H1 (cell line): ENCODE measurements around the gene STK32C. TPM values are rescaled to one million over a fixed set of nuclear protein-coding genes. Genes with fewer than 3 reads are reported as not detected.
"Not testable (repeated sequence)": the region's sequence is repeated elsewhere in the genome, so short reads cannot be mapped to it uniquely, and the experiment has no call there.

ENCODE experiments used
- CTCF ChIA-PET: fragments of 300-600 bp; sonication (Branson Sonifier 250); formaldehyde crosslinking; loops from one replicate; lab custom pipeline; 2021; ENCODE audit not compliant: partially characterized antibody; lab: Charles Lee
- POLR2A ChIA-PET: fragments of 300-600 bp; sonication (Branson Sonifier 250); formaldehyde crosslinking; loops from one replicate; lab custom pipeline; 2021; ENCODE audit warnings: inconsistent platforms; ENCODE audit not compliant: partially characterized antibody; lab: Charles Lee
- DNase-seq, 2 experiments: peaks; one replicate each; pipeline versions ENCODE4 v3.0.0 to v3.0.0-alpha.2; 2010 to 2022; ENCODE audit warnings: low spot score in 2 of 2, low read depth in 1 of 2, mixed read lengths in 1 of 2
- FAIRE-seq: peaks from 2 replicates; lab custom pipeline; 2011; peaks lifted over from hg19 to GRCh38; lab: Jason Lieb, UNC
- H2AFZ ChIP-seq: 2 replicates; pipeline ENCODE4 v1.8.1; 2012; ENCODE audit warnings: low read length, inconsistent platforms
- H2AK5ac ChIP-seq: 2 replicates; pipeline ENCODE4 v1.6.1; 2013; ENCODE audit warnings: low read depth, low read length
- H2BK120ac ChIP-seq: replicated peaks from 2 replicates; pipeline ENCODE3; 2013; ENCODE audit warnings: low read depth, low read length, inconsistent platforms
- H2BK12ac ChIP-seq: 2 replicates; pipeline ENCODE4 v1.6.1; 2013; ENCODE audit warnings: low read depth, low read length
- H2BK15ac ChIP-seq: 2 replicates; pipeline ENCODE4 v1.6.1; 2013; ENCODE audit warnings: low read length
- H2BK20ac ChIP-seq: 2 replicates; pipeline ENCODE4 v1.6.1; 2013; ENCODE audit warnings: low read length
- H2BK5ac ChIP-seq: 2 replicates; pipeline ENCODE4 v1.6.1; 2013; ENCODE audit warnings: low read depth, low read length
- H3K14ac ChIP-seq: 2 replicates; pipeline ENCODE4 v1.6.1; 2013; ENCODE audit warnings: inconsistent platforms; ENCODE audit not compliant: insufficient read length
- H3K18ac ChIP-seq: 2 replicates; pipeline ENCODE4 v1.6.1; 2013; ENCODE audit warnings: low read length; ENCODE audit errors: extremely low read depth
- H3K23ac ChIP-seq: 2 replicates; pipeline ENCODE4 v1.6.1; 2013; ENCODE audit warnings: inconsistent platforms; ENCODE audit not compliant: insufficient read length
- H3K23me2 ChIP-seq: 2 replicates; pipeline ENCODE4 v1.6.1; 2013; ENCODE audit warnings: low read depth, low read length
- H3K27ac ChIP-seq: 2 replicates; pipeline ENCODE4 v1.6.1; 2011; ENCODE audit warnings: low read depth, low read length, inconsistent platforms
- H3K27me3 ChIP-seq, 4 experiments: replicated peaks in 1 of 4; 1 replicate in 1 of 4; 2 replicates in 3 of 4; pipeline versions ENCODE4 v1.6.1 to v1.8.1; 2011 to 2013; ENCODE audit warnings: low read length in 3 of 4, mild to moderate bottlenecking in 3 of 4, inconsistent platforms in 2 of 4, mixed read lengths in 2 of 4, moderate library complexity in 1 of 4; ENCODE audit not compliant: control insufficient read depth in 3 of 4, insufficient read depth in 3 of 4; ENCODE audit errors: extremely low read depth in 1 of 4
- H3K36me3 ChIP-seq, 4 experiments: 2 replicates each; pipeline versions ENCODE4 v1.6.1 to v1.8.1; 2011 to 2013; ENCODE audit warnings: mild to moderate bottlenecking in 4 of 4, low read length in 3 of 4, moderate library complexity in 2 of 4, control low read depth in 1 of 4, inconsistent platforms in 1 of 4; ENCODE audit not compliant: insufficient read depth in 4 of 4, control insufficient read depth in 2 of 4
- H3K4ac ChIP-seq: replicated peaks from 2 replicates; pipeline ENCODE3; 2013; ENCODE audit warnings: low read length, low read depth, mixed read lengths, inconsistent platforms; ENCODE audit not compliant: insufficient read length
- H3K4me1 ChIP-seq, 4 experiments: replicated peaks in 1 of 4; 1 replicate in 1 of 4; 2 replicates in 3 of 4; pipeline versions ENCODE4 v1.6.1 to v1.8.1; 2011 to 2013; ENCODE audit warnings: low read length in 3 of 4, inconsistent platforms in 2 of 4, mixed read lengths in 1 of 4; ENCODE audit not compliant: insufficient read depth in 4 of 4, control insufficient read depth in 3 of 4
- H3K4me2 ChIP-seq, 2 experiments: 2 replicates each; pipeline versions ENCODE4 v1.6.1 to v1.8.1; 2011 to 2013; ENCODE audit warnings: low read depth in 2 of 2, low read length in 2 of 2, control low read depth in 1 of 2, inconsistent platforms in 1 of 2, mild to moderate bottlenecking in 1 of 2; ENCODE audit not compliant: insufficient read depth in 1 of 2
- H3K4me3 ChIP-seq, 4 experiments: fragments of 200-600, 300-600 bp in 1 of 4; sonication (generic), shearing (Covaris generic), sonication (Bioruptor Twin) in 1 of 4; 2 replicates each; pipeline versions ENCODE4 v1.5.1 to v1.8.1; 2011 to 2016; ENCODE audit warnings: low read length in 4 of 4, low read depth in 3 of 4, control low read depth in 2 of 4, inconsistent platforms in 2 of 4, mild to moderate bottlenecking in 2 of 4, mixed read lengths in 1 of 4, moderate library complexity in 1 of 4; ENCODE audit not compliant: insufficient read depth in 2 of 4; ENCODE audit errors: extremely low read depth in 1 of 4
- H3K56ac ChIP-seq: replicated peaks from 2 replicates; pipeline ENCODE3; 2013; ENCODE audit warnings: low read depth, mild to moderate bottlenecking, mixed read lengths, low read length, inconsistent platforms; ENCODE audit not compliant: insufficient read length
- H3K79me1 ChIP-seq: 2 replicates; pipeline ENCODE4 v1.6.1; 2013; ENCODE audit warnings: low read depth, low read length, control low read depth
- H3K79me2 ChIP-seq, 2 experiments: 2 replicates each; pipeline versions ENCODE4 v1.6.1 to v1.8.1; 2012 to 2013; ENCODE audit warnings: low read length in 2 of 2, mild to moderate bottlenecking in 2 of 2, inconsistent platforms in 1 of 2; ENCODE audit not compliant: insufficient read depth in 2 of 2, control insufficient read depth in 1 of 2
- H3K9ac ChIP-seq, 4 experiments: replicated peaks in 1 of 4; 1 replicate in 1 of 4; 2 replicates in 3 of 4; pipeline versions ENCODE4 v1.6.1 to v1.8.1; 2011 to 2013; ENCODE audit warnings: low read depth in 3 of 4, low read length in 3 of 4, control low read depth in 2 of 4, mild to moderate bottlenecking in 2 of 4, moderate library complexity in 2 of 4, inconsistent platforms in 1 of 4; ENCODE audit errors: extremely low read depth in 1 of 4
- H3K9me3 ChIP-seq, 2 experiments: 2 replicates each; pipeline versions ENCODE4 v1.6.1 to v1.8.1; 2012 to 2013; ENCODE audit warnings: mild to moderate bottlenecking in 2 of 2, moderate library complexity in 2 of 2, control low read depth in 1 of 2, inconsistent platforms in 1 of 2, low read depth in 1 of 2, low read length in 1 of 2, mixed read lengths in 1 of 2; ENCODE audit not compliant: insufficient read depth in 2 of 2
- H4K20me1 ChIP-seq, 2 experiments: replicated peaks in 1 of 2; 2 replicates each; pipeline versions ENCODE3 to v1.8.1; 2011 to 2013; ENCODE audit warnings: inconsistent platforms in 2 of 2, low read length in 2 of 2, mild to moderate bottlenecking in 1 of 2; ENCODE audit not compliant: insufficient read depth in 2 of 2, control insufficient read depth in 1 of 2
- H4K5ac ChIP-seq: 2 replicates; pipeline ENCODE4 v1.6.1; 2013; ENCODE audit warnings: low read length, low read depth, mixed read lengths, inconsistent platforms; ENCODE audit not compliant: insufficient read length
- H4K8ac ChIP-seq: 2 replicates; pipeline ENCODE4 v1.8.0; 2013; ENCODE audit warnings: mild to moderate bottlenecking, moderate library complexity, low read length, inconsistent platforms; ENCODE audit not compliant: insufficient read depth; ENCODE audit errors: extremely low read depth
- H4K91ac ChIP-seq: replicated peaks from 2 replicates; pipeline ENCODE3; 2013; ENCODE audit warnings: low read length, mixed read lengths, inconsistent platforms; ENCODE audit not compliant: insufficient read length
- EGR1 ChIP-seq: IDR thresholded peaks from 2 replicates; pipeline ENCODE4 v1.6.1; 2011; ENCODE audit warnings: low read depth, low read length, borderline replicate concordance
- SP2 ChIP-seq: IDR thresholded peaks from 2 replicates; pipeline ENCODE4 v1.6.1; 2012; ENCODE audit warnings: mild to moderate bottlenecking, low read length, inconsistent platforms
- WGBS, 2 experiments: shearing (Covaris generic) in 1 of 2; methylation state at CpG; one replicate each; pipeline versions ENCODE4 v1.1.6 to v1.1.7; 2013 to 2015; ENCODE audit warnings: low lambda C conversion rate in 2 of 2, mixed read lengths in 2 of 2, inconsistent platforms in 1 of 2, low coverage in 1 of 2, missing lambda C conversion rate in 1 of 2; ENCODE audit not compliant: insufficient replicate concordance in 2 of 2, insufficient coverage in 1 of 2, insufficient read length in 1 of 2; ENCODE audit errors: extremely low coverage in 1 of 2, missing lambda C conversion rate in 1 of 2; 5-methylcytosine and 5-hydroxymethylcytosine counted together
- polyA plus RNA-seq, 7 experiments: library from polyadenylated mRNA; depleted of rRNA in 3 of 7; stranded (reverse) in 5 of 7; unstranded in 2 of 7; fragments of >200 nt in 5 of 7; fragments of 200-250 nt in 2 of 7; gene quantifications; 1 replicate in 5 of 7; 2 replicates in 1 of 7; 4 replicates in 1 of 7; pipeline versions ENCODE4 v1.2.1 to v1.2.3, GENCODE V29; 2011 to 2013; ENCODE audit warnings: missing spikeins in 2 of 7, mixed read lengths in 2 of 7
- total RNA-seq: library from RNA; stranded (reverse); fragmentation: NEBNext Ultra II Directional; extraction: Animal tissue kit (Norgen Biotek cat#: 25700); gene quantifications from 2 replicates; pipeline ENCODE4 v1.2.1, GENCODE V29; 2021

Gene STK32C
- total and polyA plus RNA-seq, 2 of the 8 experiments (the other 6 are each of a cell fraction or from before 2014, with no cell fraction given) = 10.6 to 15.6 TPM

- TF ChIP-seq EGR1 = no peak
- TF ChIP-seq SP2 = no peak
These were observed 10.9 kb downstream of the STK32C start (continued) for GRCh38 chr10:132296666-132297443.

- not testable (repeated sequence) for H3K23me2 ChIP-seq, H3K4ac ChIP-seq, H2BK120ac ChIP-seq, FAIRE-seq, H2BK5ac ChIP-seq, DNase-seq, H2BK12ac ChIP-seq, H3K79me1 ChIP-seq, H3K27me3 ChIP-seq, H3K36me3 ChIP-seq, H3K14ac ChIP-seq, H4K8ac ChIP-seq, H3K79me2 ChIP-seq, H2AFZ ChIP-seq, H2AK5ac ChIP-seq, H3K4me2 ChIP-seq, H3K4me3 ChIP-seq, H3K18ac ChIP-seq, H2BK20ac ChIP-seq, H3K9me3 ChIP-seq, H3K56ac ChIP-seq, H2BK15ac ChIP-seq, H3K9ac ChIP-seq, H4K91ac ChIP-seq, H3K23ac ChIP-seq, H3K27ac ChIP-seq, H4K5ac ChIP-seq
- 89% methylated on average over 23 of the region's 23 CpGs; no CpG with 5 or more reads in 1 of the 2 experiments for WGBS, 2 experiments
- ChIA-PET POLR2A (interaction anchor here (1.3 kb wide), 1 partner anchor 8 kb away, joined by 5 read pairs; no protein-coding TSS in a partner anchor), CTCF (interaction anchor here (0.9 to 2.1 kb wide), 4 partner anchors 13 to 358 kb away, joined by 3 to 6 read pairs (median 4); no protein-coding TSS in a partner anchor)
- peaks cover 8 to 11% of the 10 kb centered on the region in 2 experiments for H4K20me1 ChIP-seq
- peaks cover 0 to 15% (median 11%) of the 10 kb centered on the region in 4 experiments; a peak in 6 of 7 replicates for H3K4me1 ChIP-seq
These were observed 12.3 kb downstream of the STK32C start for GRCh38 chr10:132295481-132295880.
